Central memory CD4-positive, alpha-beta T cell (primary cell): Measurements from ENCODE around the gene SEMA3C.

ENCODE experiments used
- DNase-seq: peaks from one replicate; pipeline ENCODE4 v3.0.0; 2022

Gene SEMA3C

GRCh38 chr7:80731281-80731680 lies 187.6 kb downstream of the SEMA3C start:
- no peak for DNase-seq

- DNase-seq: no peak
These were observed 189.1 kb downstream of the SEMA3C start for GRCh38 chr7:80729591-80730320.

GRCh38 chr7:80726666-80727065 lies 192.2 kb downstream of the SEMA3C start:
- no peak for DNase-seq

- DNase-seq: no peak
These were observed 193.7 kb downstream of the SEMA3C start for GRCh38 chr7:80725181-80725611.

- no peak for DNase-seq
These were observed 194.5 kb downstream of the SEMA3C start for GRCh38 chr7:80724249-80724871.

GRCh38 chr7:80722616-80723195 lies 196.1 kb downstream of the SEMA3C start:
- DNase-seq: no peak

- no peak for DNase-seq
These were observed 196.8 kb downstream of the SEMA3C start for GRCh38 chr7:80721883-80722615.

- no peak for DNase-seq
These were observed 198.7 kb downstream of the SEMA3C start for GRCh38 chr7:80720146-80720545.

GRCh38 chr7:80719261-80719660 lies 199.6 kb downstream of the SEMA3C start:
- no peak for DNase-seq

- DNase-seq: no peak
These were observed 207.3 kb downstream of the SEMA3C start for GRCh38 chr7:80711531-80711930.

GRCh38 chr7:80708123-80708522 lies 210.7 kb downstream of the SEMA3C start:
- DNase-seq: no peak

GRCh38 chr7:80707318-80707717 lies 211.5 kb downstream of the SEMA3C start:
- DNase-seq: no peak

- no peak for DNase-seq
These were observed 213.6 kb downstream of the SEMA3C start for GRCh38 chr7:80705130-80705781.

GRCh38 chr7:80703272-80703671 lies 215.6 kb downstream of the SEMA3C start:
- no peak for DNase-seq

- DNase-seq: no peak
These were observed 219.1 kb downstream of the SEMA3C start for GRCh38 chr7:80699721-80700256.

- no peak for DNase-seq
These were observed 219.7 kb downstream of the SEMA3C start for GRCh38 chr7:80699045-80699638.
